Esophagus muscularis mucosa (tissue), 4 donors: Measurements from ENCODE around the gene KCNAB2. TPM values are rescaled to one million over a fixed set of nuclear protein-coding genes. Genes with fewer than 3 reads are reported as not detected.

Experiments
- DNase-seq: peaks from one replicate; pipeline ENCODE4 v3.0.0-alpha.2; 2017; ENCODE audit errors: extremely low spot score
- H3K27ac ChIP-seq, 4 donors: fragments of 200-600 bp; sonication (generic); replicated peaks in 1 of 4; 1 replicate in 3 of 4; 2 replicates in 1 of 4; pipeline ENCODE4 v1.5.1; 2016 to 2019; ENCODE audit warnings: mild to moderate bottlenecking in 1 of 4
- H3K27me3 ChIP-seq, 4 donors: fragments of 200-600 bp; sonication (generic); one replicate each; pipeline versions ENCODE4 v1.5.1 to v1.6.0; 2016 to 2019
- H3K36me3 ChIP-seq, 4 donors: fragments of 200-600 bp; sonication (generic); one replicate each; pipeline ENCODE4 v1.5.1; 2016 to 2019
- H3K4me1 ChIP-seq, 4 donors: fragments of 200-600 bp; sonication (generic); one replicate each; pipeline ENCODE4 v1.5.1; 2016 to 2019
- H3K4me3 ChIP-seq, 4 donors: fragments of 200-600 bp; sonication (generic); 1 replicate in 2 of 4; 2 replicates in 2 of 4; pipeline ENCODE4 v1.5.1; 2016 to 2019; ENCODE audit warnings: mild to moderate bottlenecking in 4 of 4, moderate library complexity in 1 of 4
- H3K9me3 ChIP-seq, 4 donors: fragments of 200-600 bp; sonication (generic); 1 replicate in 3 of 4; 2 replicates in 1 of 4; pipeline ENCODE4 v1.5.1; 2016 to 2019
- CTCF ChIP-seq, 3 experiments: fragments of 200-600 bp in 2 of 3; fragments of 450-650 bp in 1 of 3; sonication (generic) in 2 of 3; IDR thresholded peaks; one replicate each; pipeline ENCODE4 v1.5.1; 2017 to 2019; ENCODE audit warnings: antibody characterized with exemption in 3 of 3, mild to moderate bottlenecking in 2 of 3, moderate library complexity in 1 of 3
- EP300 ChIP-seq: sonication (generic); formaldehyde crosslinking; IDR thresholded peaks from one replicate; pipeline ENCODE4 v1.6.1; 2017; ENCODE audit warnings: antibody characterized with exemption
- POLR2A ChIP-seq: fragments of 450-650 bp; IDR thresholded peaks from one replicate; pipeline ENCODE4 v1.6.1; 2017; ENCODE audit warnings: antibody characterized with exemption, moderate library complexity, mild to moderate bottlenecking, low read depth
- POLR2AphosphoS5 ChIP-seq, 2 donors: sonication (generic); formaldehyde crosslinking; IDR thresholded peaks; one replicate each; pipeline ENCODE4 v1.6.1; 2017; ENCODE audit warnings: antibody characterized with exemption in 2 of 2
- WGBS: methylation state at CpG from one replicate; pipeline ENCODE4 v1.1.5; 2018; 5-methylcytosine and 5-hydroxymethylcytosine counted together
- intact Hi-C: fragments of 100-400 bp; cut with DNase I; formaldehyde crosslinking; loops from one replicate; pipeline ENCODE4 v1.15.1; 2023
- total RNA-seq, 4 donors: library from RNA; depleted of rRNA; stranded (reverse); fragments of >200 nt; gene quantifications; one replicate each; pipeline versions ENCODE4 v1.1.0 to v1.2.1, GENCODE V29; 2016

Gene KCNAB2
- total RNA-seq, 4 donors from 2014 or later = 10.4 to 19.3 (median 13.2) TPM

DNA sequence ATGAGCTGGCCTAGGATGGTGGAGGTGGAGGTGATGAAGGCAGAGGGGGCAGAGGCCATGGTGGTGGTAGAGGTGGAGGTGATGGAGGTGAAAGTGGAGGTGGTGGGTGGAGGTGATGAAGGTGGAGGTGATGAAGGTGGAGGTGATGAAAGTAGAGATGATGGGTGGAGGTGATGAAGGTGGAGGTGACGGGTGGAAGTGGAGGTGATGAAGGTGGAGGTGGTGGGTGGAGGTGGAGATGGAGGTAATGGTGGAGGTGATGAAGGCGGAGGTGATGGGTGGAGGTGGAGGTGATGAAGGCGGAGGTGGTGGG, 33.8 kb upstream of the KCNAB2 start:
- H3K36me3 ChIP-seq = peaks cover 0 to 6% (median 0%) of the 10 kb centered on the region in 4 donors
- no peaks in the 10 kb centered on the region for H3K9me3 ChIP-seq
- intact Hi-C loops = no loop called here
- 94% methylated on average over 3 of the region's 3 CpGs for WGBS
- no peak for TF ChIP-seq EP300
- TF ChIP-seq POLR2AphosphoS5 (IDR thresholded peaks at IDR 0.05) = no peak
- TF ChIP-seq POLR2A = no peak
- TF ChIP-seq CTCF (IDR thresholded peaks at IDR 0.05) = no peak
- H3K4me3 ChIP-seq = no peak overlapping the region
- DNase-seq = no peak
- H3K4me1 ChIP-seq = peaks cover 0 to 16% (median 0%) of the 10 kb centered on the region in 4 donors
- H3K27ac ChIP-seq = no peak overlapping the region
- no peaks in the 10 kb centered on the region for H3K27me3 ChIP-seq

GRCh38 chr1:6012529-6013318, 33.0 kb upstream of the KCNAB2 start:
- WGBS = 93% methylated on average over 5 of the region's 17 CpGs
- Histone ChIP-seq H3K27ac (no peak overlapping the region), H3K4me1 (peaks cover 0 to 16% (median 0%) of the 10 kb centered on the region in 4 donors), H3K9me3 (no peaks in the 10 kb centered on the region), H3K27me3 (no peaks in the 10 kb centered on the region), H3K4me3 (no peak overlapping the region), H3K36me3 (peaks cover 0 to 6% (median 0%) of the 10 kb centered on the region in 4 donors)
- TF ChIP-seq CTCF (IDR thresholded peaks at IDR 0.05) (no peak), EP300 (no peak), POLR2AphosphoS5 (IDR thresholded peaks at IDR 0.05) (no peak), POLR2A (no peak)
- intact Hi-C loops = no loop called here
- DNase-seq = no peak

DNA sequence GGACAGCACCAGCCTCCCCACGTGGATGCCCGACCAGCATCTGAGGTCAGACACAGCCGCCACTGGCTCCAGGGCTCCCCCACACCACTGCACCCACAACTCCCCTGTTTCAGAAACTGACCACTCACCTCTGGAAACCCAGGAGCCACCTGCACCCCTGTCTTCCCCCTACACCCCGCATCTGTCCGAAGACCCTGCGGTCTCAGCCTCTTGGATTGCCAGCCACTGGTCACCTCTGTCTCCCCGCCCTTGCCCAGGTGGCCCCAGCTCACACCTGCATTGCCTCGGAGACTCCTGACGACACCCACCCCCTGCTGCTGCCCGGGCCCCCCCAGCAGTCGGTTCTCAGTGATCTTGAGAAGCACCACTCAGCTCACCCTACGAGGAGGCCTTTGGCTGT, 32.2 kb upstream of the KCNAB2 start:
- WGBS = 93% methylated on average over 10 of the region's 12 CpGs
- TF ChIP-seq CTCF (IDR thresholded peaks at IDR 0.05) (no peak), POLR2AphosphoS5 (IDR thresholded peaks at IDR 0.05) (no peak), POLR2A (no peak), EP300 (no peak)
- intact Hi-C loops = no loop called here
- no peak overlapping the region for H3K4me3 ChIP-seq
- no peaks in the 10 kb centered on the region for H3K9me3 ChIP-seq
- H3K27me3 ChIP-seq = no peaks in the 10 kb centered on the region
- no peak for DNase-seq
- peaks cover 0 to 6% (median 0%) of the 10 kb centered on the region in 4 donors for H3K36me3 ChIP-seq
- no peak overlapping the region for H3K27ac ChIP-seq
- H3K4me1 ChIP-seq = peaks cover 0 to 16% (median 0%) of the 10 kb centered on the region in 4 donors

GRCh38 chr1:6014130-6014999, 31.3 kb upstream of the KCNAB2 start:
- WGBS = 85% methylated on average over 18 of the region's 19 CpGs
- no peak for DNase-seq
- TF ChIP-seq POLR2AphosphoS5 (IDR thresholded peaks at IDR 0.05) (no peak), CTCF (IDR thresholded peaks at IDR 0.05) (no peak), EP300 (no peak), POLR2A (no peak)
- H3K9me3 ChIP-seq = no peaks in the 10 kb centered on the region
- no peaks in the 10 kb centered on the region for H3K27me3 ChIP-seq
- intact Hi-C loops = no loop called here
- no peak overlapping the region for H3K4me3 ChIP-seq
- H3K4me1 ChIP-seq = peaks cover 0 to 16% (median 0%) of the 10 kb centered on the region in 4 donors
- peaks cover 0 to 6% (median 0%) of the 10 kb centered on the region in 4 donors for H3K36me3 ChIP-seq
- H3K27ac ChIP-seq = peak overlapping the region in 1 of 4 donors; percentile 23
